Keratinocyte (primary cell): ENCODE data around the gene PALD1. TPM values are rescaled to one million over a fixed set of nuclear protein-coding genes. Genes with fewer than 3 reads are reported as not detected.

Experiments used
- DNase-seq: peaks from one replicate; pipeline ENCODE4 v3.0.0-alpha.2; 2011; ENCODE audit warnings: low read depth, missing footprints, low spot score
- FAIRE-seq: peaks from 2 replicates; lab custom pipeline; 2011; peaks lifted over from hg19 to GRCh38; lab: Jason Lieb, UNC
- H2AFZ ChIP-seq: 2 replicates; pipeline ENCODE4 v1.6.0; 2012; ENCODE audit warnings: low read length, control low read depth, inconsistent platforms; ENCODE audit not compliant: control insufficient read depth
- H3K27ac ChIP-seq: 2 replicates; pipeline ENCODE4 v1.5.1; 2011; ENCODE audit warnings: low read length; ENCODE audit not compliant: control insufficient read depth, insufficient read depth
- H3K27me3 ChIP-seq: 3 replicates; pipeline ENCODE4 v1.6.0; 2011; ENCODE audit warnings: low read length; ENCODE audit not compliant: control insufficient read depth, insufficient read depth; ENCODE audit errors: extremely low read depth
- H3K36me3 ChIP-seq, 2 experiments: 2 replicates in 1 of 2; 3 replicates in 1 of 2; pipeline ENCODE4 v1.5.1; 2011; ENCODE audit warnings: low read length in 2 of 2, mild to moderate bottlenecking in 1 of 2; ENCODE audit not compliant: control insufficient read depth in 2 of 2, insufficient read depth in 2 of 2; ENCODE audit errors: extremely low read depth in 1 of 2
- H3K4me1 ChIP-seq: 3 replicates; pipeline ENCODE4 v1.5.1; 2011; ENCODE audit warnings: low read length; ENCODE audit not compliant: control insufficient read depth, insufficient read depth; ENCODE audit errors: extremely low read depth
- H3K4me2 ChIP-seq: 3 replicates; pipeline ENCODE4 v1.6.0; 2011; ENCODE audit warnings: low read depth, low read length; ENCODE audit not compliant: control insufficient read depth, insufficient read depth; ENCODE audit errors: extremely low read depth
- H3K4me3 ChIP-seq, 3 experiments: fragments of 200-600 bp in 1 of 3; sonication (generic) in 1 of 3; 2 replicates in 2 of 3; 3 replicates in 1 of 3; pipeline ENCODE4 v1.5.1; 2011 to 2016; ENCODE audit warnings: low read length in 3 of 3, mild to moderate bottlenecking in 3 of 3, control low read depth in 2 of 3, inconsistent platforms in 1 of 3, low read depth in 1 of 3, mixed read lengths in 1 of 3, mixed run types in 1 of 3, moderate library complexity in 1 of 3; ENCODE audit not compliant: control insufficient read depth in 2 of 3, insufficient read depth in 2 of 3; ENCODE audit errors: extremely low read depth in 1 of 3
- H3K79me2 ChIP-seq: 2 replicates; pipeline ENCODE4 v1.6.0; 2012; ENCODE audit warnings: low read length; ENCODE audit not compliant: control insufficient read depth, insufficient read depth
- H3K9ac ChIP-seq: 3 replicates; pipeline ENCODE4 v1.6.0; 2011; ENCODE audit warnings: low read length; ENCODE audit not compliant: control insufficient read depth, insufficient read depth; ENCODE audit errors: extremely low read depth
- H3K9me1 ChIP-seq: 3 replicates; pipeline ENCODE4 v1.6.0; 2011; ENCODE audit warnings: low read length; ENCODE audit not compliant: control insufficient read depth, insufficient read depth; ENCODE audit errors: extremely low read depth
- H3K9me3 ChIP-seq: 2 replicates; pipeline ENCODE4 v1.5.1; 2012; ENCODE audit warnings: low read depth, low read length; ENCODE audit not compliant: control insufficient read depth
- H4K20me1 ChIP-seq: 3 replicates; pipeline ENCODE4 v1.6.0; 2011; ENCODE audit warnings: low read length; ENCODE audit not compliant: control insufficient read depth, insufficient read depth; ENCODE audit errors: extremely low read depth
- EZH2 ChIP-seq: IDR thresholded peaks from one replicate; pipeline ENCODE4 v1.6.1; 2012; ENCODE audit warnings: inconsistent platforms, mild to moderate bottlenecking, low read length, moderate library complexity
- dilution Hi-C: fragments of 300-500 bp; cut with MboI; formaldehyde crosslinking; loops from one replicate; pipeline ENCODE4 v1.7.0; 2020; ENCODE audit warnings: low sequenced_read_pairs; ENCODE audit not compliant: extremely low pct_ligation_motif_present
- polyA plus RNA-seq, 5 experiments: library from polyadenylated mRNA; depleted of rRNA in 3 of 5; stranded (reverse) in 3 of 5; stranded (forward) in 1 of 5; unstranded in 1 of 5; fragments of >200 nt; gene quantifications; 1 replicate in 1 of 5; 2 replicates in 3 of 5; 3 replicates in 1 of 5; pipeline versions ENCODE4 v1.2.1 to v1.2.3, GENCODE V29; 2011 to 2012; ENCODE audit warnings: missing spikeins in 2 of 5, low read depth in 1 of 5, low replicate concordance in 1 of 5
- TF ChIP-seq, protein P1 (sequence below), 3 experiments: IDR thresholded peaks in 1 of 3; conservative IDR thresholded peaks in 1 of 3; optimal IDR thresholded peaks in 1 of 3; 2 replicates in 2 of 3; 3 replicates in 1 of 3; pipeline versions ENCODE3 to v1.5.1; 2011; ENCODE audit warnings: low read length in 3 of 3, mild to moderate bottlenecking in 3 of 3, moderate library complexity in 2 of 3, control low read depth in 1 of 3, inconsistent platforms in 1 of 3; ENCODE audit not compliant: insufficient read depth in 2 of 3; ENCODE audit errors: extremely low read depth in 1 of 3

The PALD1 gene
- polyA plus RNA-seq, 1 donor (not counting 4 experiments of a cell fraction or from before 2014, with no cell fraction given): 0.83 TPM

- dilution Hi-C loops: no loop called here
- Histone ChIP-seq H3K27me3 (peaks cover 60% of the 10 kb centered on the region), H3K27ac (no peak overlapping the region)
Observed at GRCh38 chr10:70588859-70589570, 110.4 kb downstream of the PALD1 start.

GRCh38 chr10:70589762-70590654, 111.4 kb downstream of the PALD1 start:
- TF ChIP-seq, protein P1, sequence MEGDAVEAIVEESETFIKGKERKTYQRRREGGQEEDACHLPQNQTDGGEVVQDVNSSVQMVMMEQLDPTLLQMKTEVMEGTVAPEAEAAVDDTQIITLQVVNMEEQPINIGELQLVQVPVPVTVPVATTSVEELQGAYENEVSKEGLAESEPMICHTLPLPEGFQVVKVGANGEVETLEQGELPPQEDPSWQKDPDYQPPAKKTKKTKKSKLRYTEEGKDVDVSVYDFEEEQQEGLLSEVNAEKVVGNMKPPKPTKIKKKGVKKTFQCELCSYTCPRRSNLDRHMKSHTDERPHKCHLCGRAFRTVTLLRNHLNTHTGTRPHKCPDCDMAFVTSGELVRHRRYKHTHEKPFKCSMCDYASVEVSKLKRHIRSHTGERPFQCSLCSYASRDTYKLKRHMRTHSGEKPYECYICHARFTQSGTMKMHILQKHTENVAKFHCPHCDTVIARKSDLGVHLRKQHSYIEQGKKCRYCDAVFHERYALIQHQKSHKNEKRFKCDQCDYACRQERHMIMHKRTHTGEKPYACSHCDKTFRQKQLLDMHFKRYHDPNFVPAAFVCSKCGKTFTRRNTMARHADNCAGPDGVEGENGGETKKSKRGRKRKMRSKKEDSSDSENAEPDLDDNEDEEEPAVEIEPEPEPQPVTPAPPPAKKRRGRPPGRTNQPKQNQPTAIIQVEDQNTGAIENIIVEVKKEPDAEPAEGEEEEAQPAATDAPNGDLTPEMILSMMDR (optimal IDR thresholded peaks at IDR 0.05 in 1 of 3, IDR thresholded peaks at IDR 0.05 in 1 of 3, conservative IDR thresholded peaks at IDR 0.05 in 1 of 3; ENCODE audit: extremely low read depth in 1 of 3, insufficient read depth in 2 of 3, low read length in 3 of 3): no peak
- TF ChIP-seq EZH2: no peak
- H3K4me3 ChIP-seq: no peak overlapping the region
- H3K9me3 ChIP-seq: no peaks in the 10 kb centered on the region
- H4K20me1 ChIP-seq: no peaks in the 10 kb centered on the region
- H3K27me3 ChIP-seq: peaks cover 56% of the 10 kb centered on the region
- H3K4me1 ChIP-seq: no peaks in the 10 kb centered on the region
- H3K27ac ChIP-seq: no peak overlapping the region
- H3K9me1 ChIP-seq: no peaks in the 10 kb centered on the region
- no peak overlapping the region for H3K9ac ChIP-seq
- H3K79me2 ChIP-seq: no peaks in the 10 kb centered on the region
- no peak overlapping the region for H2AFZ ChIP-seq
- FAIRE-seq (no peak), DNase-seq (no peak)
- no peaks in the 10 kb centered on the region for H3K36me3 ChIP-seq
- no peak overlapping the region for H3K4me2 ChIP-seq
- dilution Hi-C loops: no loop called here

More at GRCh38 chr10:70588859-70589570, 110.4 kb downstream of the PALD1 start:
- H3K9me3 ChIP-seq: no peaks in the 10 kb centered on the region
- no peaks in the 10 kb centered on the region for H3K36me3 ChIP-seq
- H3K79me2 ChIP-seq: no peaks in the 10 kb centered on the region
- H4K20me1 ChIP-seq: no peaks in the 10 kb centered on the region
- H3K4me1 ChIP-seq: no peaks in the 10 kb centered on the region
- no peak overlapping the region for H2AFZ ChIP-seq
- H3K9me1 ChIP-seq: no peaks in the 10 kb centered on the region
- H3K9ac ChIP-seq: no peak overlapping the region
- no peak for FAIRE-seq
- H3K4me2 ChIP-seq: no peak overlapping the region
- H3K4me3 ChIP-seq: no peak overlapping the region
- no peak for DNase-seq
- TF ChIP-seq, protein P1 (optimal IDR thresholded peaks at IDR 0.05 in 1 of 3, IDR thresholded peaks at IDR 0.05 in 1 of 3, conservative IDR thresholded peaks at IDR 0.05 in 1 of 3; ENCODE audit: extremely low read depth in 1 of 3, insufficient read depth in 2 of 3, low read length in 3 of 3): no peak
- TF ChIP-seq EZH2: no peak
